ENCODE measurements around the gene YIF1A. TPM values are rescaled to one million over a fixed set of nuclear protein-coding genes. Genes with fewer than 3 reads are reported as not detected.
"Not testable (repeated sequence)": the region's sequence is repeated elsewhere in the genome, so short reads cannot be mapped to it uniquely, and the experiment has no call there.

YIF1A gene
- total RNA-seq, 2 donors from 2014 or later: 68.1 to 100 TPM

DNA sequence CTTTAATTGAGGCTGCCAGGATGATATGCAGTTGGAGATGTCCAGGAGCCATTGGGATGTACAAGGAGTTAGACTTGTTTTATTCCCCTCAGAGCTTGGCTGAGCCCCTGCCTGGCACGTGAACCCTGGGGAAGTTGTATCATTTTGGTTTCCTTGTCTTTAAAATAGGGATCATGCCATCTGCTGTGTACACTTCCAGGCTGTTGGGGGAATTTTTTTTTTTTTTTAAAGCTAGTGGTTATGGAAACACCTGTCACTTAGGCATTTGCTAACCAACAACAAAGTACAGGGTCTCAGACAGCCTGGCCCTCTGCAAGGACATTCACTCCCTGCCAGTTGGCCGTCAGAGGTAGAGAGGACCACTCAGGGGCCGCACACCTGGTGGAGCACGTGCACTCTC lies 29.0 kb downstream of the YIF1A start:
- peaks cover 25% of the 10 kb centered on the region for H3K36me3 ChIP-seq
- H3K27ac ChIP-seq: no peak overlapping the region
- H3K27me3 ChIP-seq: no peaks in the 10 kb centered on the region
- H3K9me3 ChIP-seq: no peaks in the 10 kb centered on the region
- no peak for DNase-seq (ENCODE audit: low spot score)
- H3K4me1 ChIP-seq: peaks cover 0 to 26% of the 10 kb centered on the region in 2 donors
- TF ChIP-seq, protein P1, sequence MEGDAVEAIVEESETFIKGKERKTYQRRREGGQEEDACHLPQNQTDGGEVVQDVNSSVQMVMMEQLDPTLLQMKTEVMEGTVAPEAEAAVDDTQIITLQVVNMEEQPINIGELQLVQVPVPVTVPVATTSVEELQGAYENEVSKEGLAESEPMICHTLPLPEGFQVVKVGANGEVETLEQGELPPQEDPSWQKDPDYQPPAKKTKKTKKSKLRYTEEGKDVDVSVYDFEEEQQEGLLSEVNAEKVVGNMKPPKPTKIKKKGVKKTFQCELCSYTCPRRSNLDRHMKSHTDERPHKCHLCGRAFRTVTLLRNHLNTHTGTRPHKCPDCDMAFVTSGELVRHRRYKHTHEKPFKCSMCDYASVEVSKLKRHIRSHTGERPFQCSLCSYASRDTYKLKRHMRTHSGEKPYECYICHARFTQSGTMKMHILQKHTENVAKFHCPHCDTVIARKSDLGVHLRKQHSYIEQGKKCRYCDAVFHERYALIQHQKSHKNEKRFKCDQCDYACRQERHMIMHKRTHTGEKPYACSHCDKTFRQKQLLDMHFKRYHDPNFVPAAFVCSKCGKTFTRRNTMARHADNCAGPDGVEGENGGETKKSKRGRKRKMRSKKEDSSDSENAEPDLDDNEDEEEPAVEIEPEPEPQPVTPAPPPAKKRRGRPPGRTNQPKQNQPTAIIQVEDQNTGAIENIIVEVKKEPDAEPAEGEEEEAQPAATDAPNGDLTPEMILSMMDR (IDR thresholded peaks at IDR 0.05): no peak
- no peak overlapping the region for H3K4me3 ChIP-seq

DNA sequence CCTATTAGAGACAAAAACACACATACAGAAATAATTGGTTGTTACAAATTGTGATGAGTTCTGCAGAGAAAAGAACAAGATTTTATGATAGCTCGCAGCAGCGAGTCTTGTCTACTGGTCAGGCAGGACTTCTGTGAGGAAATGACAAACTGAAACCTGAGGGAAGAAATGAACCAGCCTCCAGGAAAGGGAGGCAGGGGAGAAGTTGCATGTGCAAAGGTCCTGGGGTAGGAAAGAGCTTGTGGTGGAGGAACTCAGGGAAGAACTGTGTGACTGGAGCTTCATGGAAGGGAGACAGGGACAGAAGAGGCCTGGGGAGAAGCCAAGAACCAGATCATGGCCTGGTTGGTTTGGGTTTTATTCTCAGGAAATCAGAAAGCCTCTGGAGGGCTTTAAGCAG lies 29.7 kb downstream of the YIF1A start:
- Histone ChIP-seq H3K27ac (no peak overlapping the region), H3K4me3 (no peak overlapping the region), H3K36me3 (peaks cover 25% of the 10 kb centered on the region), H3K4me1 (peaks cover 0 to 26% of the 10 kb centered on the region in 2 donors), H3K9me3 (no peaks in the 10 kb centered on the region), H3K27me3 (no peaks in the 10 kb centered on the region)
- TF ChIP-seq, protein P1 (IDR thresholded peaks at IDR 0.05): no peak
- DNase-seq (ENCODE audit: low spot score): no peak

DNA sequence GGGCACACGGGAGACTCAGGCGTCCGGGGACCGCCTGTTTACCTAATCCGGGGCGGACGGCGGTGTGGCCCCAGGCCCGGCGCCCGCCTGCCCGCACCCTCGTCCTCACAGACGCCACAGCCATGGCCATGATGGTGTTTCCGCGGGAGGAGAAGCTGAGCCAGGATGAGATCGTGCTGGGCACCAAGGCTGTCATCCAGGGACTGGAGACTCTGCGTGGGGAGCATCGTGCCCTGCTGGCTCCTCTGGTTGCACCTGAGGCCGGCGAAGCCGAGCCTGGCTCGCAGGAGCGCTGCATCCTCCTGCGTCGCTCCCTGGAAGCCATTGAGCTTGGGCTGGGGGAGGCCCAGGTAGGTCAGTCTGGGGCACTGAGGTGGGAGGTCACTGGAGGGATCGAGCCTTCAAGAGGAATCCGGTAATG lies 30.5 kb downstream of the YIF1A start:
- no peaks in the 10 kb centered on the region for H3K9me3 ChIP-seq
- peaks cover 25% of the 10 kb centered on the region for H3K36me3 ChIP-seq
- no peaks in the 10 kb centered on the region for H3K27me3 ChIP-seq
- peak overlapping the region; percentile 90 to 100 for H3K4me3 ChIP-seq
- peak overlapping the region; percentile 83 to 87 for H3K27ac ChIP-seq
- TF ChIP-seq, protein P1 (IDR thresholded peaks at IDR 0.05): peak in 1 of 2 donors; percentile 16
- peaks cover 0 to 29% of the 10 kb centered on the region in 2 donors for H3K4me1 ChIP-seq
- no peak for DNase-seq (ENCODE audit: low spot score)

DNA sequence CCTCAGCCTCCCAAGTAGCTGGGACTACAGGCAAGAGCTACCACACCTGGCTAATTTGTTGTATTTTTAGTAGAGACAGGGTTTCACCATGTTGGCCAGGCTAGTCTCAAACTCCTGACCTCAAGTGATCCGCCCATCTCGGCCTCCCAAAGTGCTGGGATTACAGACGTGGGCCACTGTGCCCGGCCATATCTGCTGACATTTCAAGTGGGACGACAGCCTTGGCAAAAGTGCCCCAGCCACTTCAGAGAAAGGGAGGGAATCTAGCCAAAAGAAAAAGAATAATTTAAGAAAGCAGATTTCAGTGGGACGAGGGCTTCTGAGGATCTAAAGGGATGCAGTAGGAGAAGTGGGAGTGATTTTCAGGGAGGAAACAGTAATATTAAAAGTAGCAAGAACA lies 35.9 kb downstream of the YIF1A start:
- H3K27ac ChIP-seq; DNase-seq (ENCODE audit: low spot score); H3K36me3 ChIP-seq; H3K27me3 ChIP-seq; H3K9me3 ChIP-seq; H3K4me3 ChIP-seq: not testable (repeated sequence)
- peaks cover 0 to 25% of the 10 kb centered on the region in 2 donors for H3K4me1 ChIP-seq

DNA sequence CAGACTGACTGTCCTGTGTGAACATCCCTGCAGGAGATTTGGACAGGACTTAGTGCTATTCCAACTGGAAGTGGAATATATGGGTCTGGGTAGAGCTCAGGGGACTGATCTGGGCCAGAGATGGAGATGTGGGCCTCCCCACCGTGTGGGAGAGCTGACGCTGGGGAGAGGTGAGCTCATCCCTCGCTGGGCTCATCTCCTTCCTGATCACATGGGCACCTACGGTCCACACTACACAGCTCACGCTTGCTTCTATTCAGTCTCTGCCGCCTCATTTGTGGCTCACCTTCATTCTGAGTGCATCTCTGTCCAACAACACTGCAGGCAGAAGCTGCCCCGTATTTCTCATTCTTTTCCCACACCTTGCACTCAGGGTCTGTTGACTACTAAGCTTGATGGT lies 37.1 kb downstream of the YIF1A start:
- Histone ChIP-seq H3K9me3 (no peaks in the 10 kb centered on the region), H3K27ac (no peak overlapping the region), H3K27me3 (no peaks in the 10 kb centered on the region), H3K4me1 (peaks cover 0 to 20% of the 10 kb centered on the region in 2 donors), H3K4me3 (no peak overlapping the region), H3K36me3 (peaks cover 6% of the 10 kb centered on the region)
- DNase-seq (ENCODE audit: low spot score): no peak
- TF ChIP-seq, protein P1 (IDR thresholded peaks at IDR 0.05): no peak

DNA sequence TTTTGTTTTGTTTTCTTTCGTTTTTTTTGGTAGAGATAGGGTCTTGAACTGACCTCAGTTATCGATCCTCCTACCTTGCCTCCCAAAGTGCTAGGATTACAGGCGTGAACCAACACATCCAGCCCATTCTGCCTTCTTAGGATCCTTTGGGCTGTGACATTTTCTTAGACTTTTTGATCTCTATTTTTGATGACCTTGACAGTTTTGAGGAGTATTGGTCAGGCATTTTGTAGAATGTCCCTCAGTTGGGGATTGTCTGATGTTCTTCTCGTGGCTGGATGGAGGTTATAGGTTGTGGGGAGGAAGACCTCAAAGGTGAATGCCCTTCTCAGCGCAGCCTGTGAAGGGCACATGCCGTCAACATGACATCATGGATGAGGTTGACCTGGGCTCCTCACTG lies 40.0 kb downstream of the YIF1A start:
- Histone ChIP-seq H3K27ac (no peak overlapping the region), H3K9me3 (no peaks in the 10 kb centered on the region), H3K36me3 (peaks cover 16% of the 10 kb centered on the region), H3K4me3 (no peak overlapping the region), H3K4me1 (peaks cover 0 to 12% of the 10 kb centered on the region in 2 donors), H3K27me3 (no peaks in the 10 kb centered on the region)
- TF ChIP-seq, protein P1 (IDR thresholded peaks at IDR 0.05): no peak
- no peak for DNase-seq (ENCODE audit: low spot score)
